ENCODE results near the gene DSTYK.
A peak's percentile ranks its signal among the peaks of the same experiment; 100 is the strongest.
"Not testable (repeated sequence)": the region's sequence is repeated elsewhere in the genome, so short reads cannot be mapped to it uniquely, and the experiment has no call there.

The DSTYK gene

GRCh38 chr1:205235951-205236350, 24.4 kb upstream of the DSTYK start:
- Histone ChIP-seq H3K4me3 (ENCODE audit: control insufficient read depth in 1 of 7, extremely low read depth in 1 of 7, insufficient read depth in 4 of 7, low read depth in 2 of 7, low read length in 6 of 7) (no peak overlapping the region), H3K9me3 (ENCODE audit: control extremely low read depth in 1 of 5, control insufficient read depth in 4 of 5, insufficient read depth in 2 of 5, low read depth in 1 of 5, low read length in 4 of 5) (no peaks in the 10 kb centered on the region), H3K27ac (ENCODE audit: insufficient read depth in 1 of 2, low read depth in 1 of 2, low read length in 2 of 2, poor library complexity in 1 of 2, severe bottlenecking in 2 of 2) (no peak overlapping the region), H3K27me3 (replicated peaks in 2 of 5; ENCODE audit: control insufficient read depth in 4 of 5, insufficient read depth in 5 of 5, low read length in 4 of 5) (no peaks in the 10 kb centered on the region), H3K4me1 (ENCODE audit: control extremely low read depth in 1 of 4, control insufficient read depth in 4 of 4, insufficient read depth in 4 of 4, low read length in 3 of 4) (peaks cover 13 to 39% (median 34%) of the 10 kb centered on the region in 4 experiments), H3K36me3 (ENCODE audit: control insufficient read depth in 4 of 4, insufficient read depth in 4 of 4, low read length in 3 of 4) (no peaks in the 10 kb centered on the region)
- WGBS (ENCODE audit: insufficient coverage) = 100% methylated on average over 1 of the region's 6 CpGs
- DNase-seq = no peak
- CTCF ChIA-PET = interaction anchor here (1.6 to 8.9 kb wide), 2 partner anchors 18 to 19 kb away, joined by 5 to 116 read pairs; no protein-coding TSS in a partner anchor
- POLR2A ChIA-PET = no interaction called here

GRCh38 chr1:205233986-205234385, 22.5 kb upstream of the DSTYK start:
- H3K27me3 ChIP-seq (replicated peaks in 2 of 5; ENCODE audit: control insufficient read depth in 4 of 5, insufficient read depth in 5 of 5, low read length in 4 of 5); DNase-seq; H3K27ac ChIP-seq (ENCODE audit: insufficient read depth in 1 of 2, low read depth in 1 of 2, low read length in 2 of 2, poor library complexity in 1 of 2, severe bottlenecking in 2 of 2); H3K9me3 ChIP-seq (ENCODE audit: control extremely low read depth in 1 of 5, control insufficient read depth in 4 of 5, insufficient read depth in 2 of 5, low read depth in 1 of 5, low read length in 4 of 5); H3K36me3 ChIP-seq (ENCODE audit: control insufficient read depth in 4 of 4, insufficient read depth in 4 of 4, low read length in 3 of 4); POLR2A ChIA-PET; H3K4me3 ChIP-seq (ENCODE audit: control insufficient read depth in 1 of 7, extremely low read depth in 1 of 7, insufficient read depth in 4 of 7, low read depth in 2 of 7, low read length in 6 of 7): not testable (repeated sequence)
- WGBS (ENCODE audit: insufficient coverage) = 100% methylated on average over 1 of the region's 7 CpGs
- H3K4me1 ChIP-seq (ENCODE audit: control extremely low read depth in 1 of 4, control insufficient read depth in 4 of 4, insufficient read depth in 4 of 4, low read length in 3 of 4) = peaks cover 19 to 52% (median 47%) of the 10 kb centered on the region in 4 experiments
- CTCF ChIA-PET = interaction anchor here (1.6 to 2.5 kb wide), 2 partner anchors 20 to 22 kb away, joined by 5 to 9 read pairs; no protein-coding TSS in a partner anchor

GRCh38 chr1:205232945-205233397, 21.5 kb upstream of the DSTYK start:
- CTCF ChIA-PET = interaction anchor here (2.5 to 9.4 kb wide), 2 partner anchors 22 to 23 kb away, joined by 9 to 129 read pairs; no protein-coding TSS in a partner anchor
- H3K4me1 ChIP-seq (ENCODE audit: control extremely low read depth in 1 of 4, control insufficient read depth in 4 of 4, insufficient read depth in 4 of 4, low read length in 3 of 4) = peaks cover 17 to 53% (median 48%) of the 10 kb centered on the region in 4 experiments
- peaks cover 0 to 5% (median 0%) of the 10 kb centered on the region in 5 experiments for H3K27me3 ChIP-seq (replicated peaks in 2 of 5; ENCODE audit: control insufficient read depth in 4 of 5, insufficient read depth in 5 of 5, low read length in 4 of 5)
- H3K36me3 ChIP-seq (ENCODE audit: control insufficient read depth in 4 of 4, insufficient read depth in 4 of 4, low read length in 3 of 4) = no peaks in the 10 kb centered on the region
- no CpG with 5 or more reads among the region's 3 CpGs for WGBS (ENCODE audit: insufficient coverage)
- no peaks in the 10 kb centered on the region for H3K9me3 ChIP-seq (ENCODE audit: control extremely low read depth in 1 of 5, control insufficient read depth in 4 of 5, insufficient read depth in 2 of 5, low read depth in 1 of 5, low read length in 4 of 5)
- no peak for DNase-seq
- POLR2A ChIA-PET = interaction anchor here (0.9 kb wide), 1 partner anchor 22 kb away, joined by 3 read pairs; no protein-coding TSS in a partner anchor
- H3K4me3 ChIP-seq (ENCODE audit: control insufficient read depth in 1 of 7, extremely low read depth in 1 of 7, insufficient read depth in 4 of 7, low read depth in 2 of 7, low read length in 6 of 7) = no peak overlapping the region
- no peak overlapping the region for H3K27ac ChIP-seq (ENCODE audit: insufficient read depth in 1 of 2, low read depth in 1 of 2, low read length in 2 of 2, poor library complexity in 1 of 2, severe bottlenecking in 2 of 2)

GRCh38 chr1:205232127-205232820, 20.8 kb upstream of the DSTYK start:
- Histone ChIP-seq H3K27me3 (replicated peaks in 2 of 5; ENCODE audit: control insufficient read depth in 4 of 5, insufficient read depth in 5 of 5, low read length in 4 of 5) (peaks cover 0 to 5% (median 0%) of the 10 kb centered on the region in 5 experiments), H3K4me1 (ENCODE audit: control extremely low read depth in 1 of 4, control insufficient read depth in 4 of 4, insufficient read depth in 4 of 4, low read length in 3 of 4) (peaks cover 10 to 49% (median 45%) of the 10 kb centered on the region in 4 experiments), H3K4me3 (ENCODE audit: control insufficient read depth in 1 of 7, extremely low read depth in 1 of 7, insufficient read depth in 4 of 7, low read depth in 2 of 7, low read length in 6 of 7) (no peak overlapping the region), H3K36me3 (ENCODE audit: control insufficient read depth in 4 of 4, insufficient read depth in 4 of 4, low read length in 3 of 4) (no peaks in the 10 kb centered on the region), H3K27ac (ENCODE audit: insufficient read depth in 1 of 2, low read depth in 1 of 2, low read length in 2 of 2, poor library complexity in 1 of 2, severe bottlenecking in 2 of 2) (no peak overlapping the region), H3K9me3 (ENCODE audit: control extremely low read depth in 1 of 5, control insufficient read depth in 4 of 5, insufficient read depth in 2 of 5, low read depth in 1 of 5, low read length in 4 of 5) (no peaks in the 10 kb centered on the region)
- POLR2A ChIA-PET = no interaction called here
- WGBS (ENCODE audit: insufficient coverage) = 100% methylated on average over 6 of the region's 7 CpGs
- CTCF ChIA-PET = interaction anchor here (9.4 kb wide), 1 partner anchor 23 kb away, joined by 129 read pairs; no protein-coding TSS in a partner anchor
- no peak for DNase-seq

- WGBS (ENCODE audit: insufficient coverage) = 83% methylated on average over 1 of the region's 5 CpGs
- Histone ChIP-seq H3K27me3 (replicated peaks in 2 of 5; ENCODE audit: control insufficient read depth in 4 of 5, insufficient read depth in 5 of 5, low read length in 4 of 5) (peaks cover 0 to 5% (median 0%) of the 10 kb centered on the region in 5 experiments), H3K4me1 (ENCODE audit: control extremely low read depth in 1 of 4, control insufficient read depth in 4 of 4, insufficient read depth in 4 of 4, low read length in 3 of 4) (peaks cover 6 to 42% (median 40%) of the 10 kb centered on the region in 4 experiments), H3K4me3 (ENCODE audit: control insufficient read depth in 1 of 7, extremely low read depth in 1 of 7, insufficient read depth in 4 of 7, low read depth in 2 of 7, low read length in 6 of 7) (no peak overlapping the region), H3K9me3 (ENCODE audit: control extremely low read depth in 1 of 5, control insufficient read depth in 4 of 5, insufficient read depth in 2 of 5, low read depth in 1 of 5, low read length in 4 of 5) (no peaks in the 10 kb centered on the region), H3K27ac (ENCODE audit: insufficient read depth in 1 of 2, low read depth in 1 of 2, low read length in 2 of 2, poor library complexity in 1 of 2, severe bottlenecking in 2 of 2) (no peak overlapping the region), H3K36me3 (ENCODE audit: control insufficient read depth in 4 of 4, insufficient read depth in 4 of 4, low read length in 3 of 4) (no peaks in the 10 kb centered on the region)
- DNase-seq = no peak
- ChIA-PET POLR2A (interaction anchor here (1.3 to 1.5 kb wide), 2 partner anchors 23 to 26 kb away, joined by 3 read pairs; no protein-coding TSS in a partner anchor), CTCF (interaction anchor here (1.3 to 9.4 kb wide), 5 partner anchors 11 to 31 kb away, joined by 4 to 129 read pairs (median 8); no protein-coding TSS in a partner anchor)
Observed at GRCh38 chr1:205230982-205231381, 19.5 kb upstream of the DSTYK start.

GRCh38 chr1:205229916-205230700, 18.6 kb upstream of the DSTYK start:
- ChIA-PET POLR2A (interaction anchor here (0.6 to 1.5 kb wide), 3 partner anchors 24 to 73 kb away, joined by 3 read pairs; no protein-coding TSS in a partner anchor), CTCF (interaction anchor here (0.9 to 9.4 kb wide), 18 partner anchors 9 to 107 kb away, joined by 3 to 129 read pairs (median 4); no protein-coding TSS in a partner anchor)
- Histone ChIP-seq H3K27ac (ENCODE audit: insufficient read depth in 1 of 2, low read depth in 1 of 2, low read length in 2 of 2, poor library complexity in 1 of 2, severe bottlenecking in 2 of 2) (no peak overlapping the region), H3K4me1 (ENCODE audit: control extremely low read depth in 1 of 4, control insufficient read depth in 4 of 4, insufficient read depth in 4 of 4, low read length in 3 of 4) (peaks cover 6 to 42% (median 40%) of the 10 kb centered on the region in 4 experiments), H3K4me3 (ENCODE audit: control insufficient read depth in 1 of 7, extremely low read depth in 1 of 7, insufficient read depth in 4 of 7, low read depth in 2 of 7, low read length in 6 of 7) (peak overlapping the region in 5 of 7 experiments; percentile 8 to 86 (median 14)), H3K27me3 (replicated peaks in 2 of 5; ENCODE audit: control insufficient read depth in 4 of 5, insufficient read depth in 5 of 5, low read length in 4 of 5) (peaks cover 0 to 10% (median 0%) of the 10 kb centered on the region in 5 experiments), H3K36me3 (ENCODE audit: control insufficient read depth in 4 of 4, insufficient read depth in 4 of 4, low read length in 3 of 4) (no peaks in the 10 kb centered on the region), H3K9me3 (ENCODE audit: control extremely low read depth in 1 of 5, control insufficient read depth in 4 of 5, insufficient read depth in 2 of 5, low read depth in 1 of 5, low read length in 4 of 5) (no peaks in the 10 kb centered on the region)
- 31% methylated on average over 8 of the region's 10 CpGs for WGBS (ENCODE audit: insufficient coverage)
- peak; percentile 57 to 89 (median 82) for DNase-seq

Data from common myeloid progenitor, CD34-positive (primary cell).